GM12878 (cell line): Measurements from ENCODE around the gene TBC1D1. TPM values are rescaled to one million over a fixed set of nuclear protein-coding genes. Genes with fewer than 3 reads are reported as not detected.
A peak's percentile ranks its signal among the peaks of the same experiment; 100 is the strongest.

ENCODE experiments used
- EZH2 ChIP-seq: IDR thresholded peaks from 2 replicates; pipeline ENCODE4 v1.6.1; 2012; ENCODE audit warnings: low read depth, mild to moderate bottlenecking, control low read depth, inconsistent platforms, low read length, borderline replicate concordance; ENCODE audit not compliant: control insufficient read depth
- HDGF ChIP-seq: fragments of 450-650 bp; IDR thresholded peaks from 2 replicates; pipeline ENCODE4 v1.6.1; 2016; ENCODE audit warnings: antibody characterized with exemption
- NFXL1 ChIP-seq: fragments of 450-650 bp; IDR thresholded peaks from 2 replicates; pipeline ENCODE4 v1.6.1; 2017; ENCODE audit warnings: antibody characterized with exemption, mild to moderate bottlenecking, borderline replicate concordance
- NFYB ChIP-seq: IDR thresholded peaks from 2 replicates; pipeline ENCODE4 v1.6.1; 2011; ENCODE audit warnings: low read depth, mild to moderate bottlenecking, low read length, improper control_type of control experiment, moderate library complexity; ENCODE audit not compliant: insufficient read depth
- NR2C2 ChIP-seq: IDR thresholded peaks from 2 replicates; pipeline ENCODE4 v1.6.1; 2011; ENCODE audit warnings: borderline replicate concordance, low read depth; ENCODE audit not compliant: control insufficient read depth, insufficient read length
- PML ChIP-seq: IDR thresholded peaks from 2 replicates; pipeline ENCODE4 v1.6.1; 2012; ENCODE audit warnings: low read length, inconsistent platforms
- SMC3 ChIP-seq: IDR thresholded peaks from 2 replicates; pipeline ENCODE4 v1.6.1; 2011; ENCODE audit warnings: low read length, improper control_type of control experiment, borderline replicate concordance
- SPI1 ChIP-seq: IDR thresholded peaks from 2 replicates; pipeline ENCODE4 v1.6.1; 2011; ENCODE audit warnings: low read depth, mild to moderate bottlenecking, low read length, moderate library complexity, borderline replicate concordance; ENCODE audit not compliant: insufficient read depth
- TARDBP ChIP-seq: IDR thresholded peaks from 2 replicates; pipeline ENCODE4 v1.6.1; 2016; ENCODE audit warnings: borderline replicate concordance
- WRNIP1 ChIP-seq: IDR thresholded peaks from 2 replicates; pipeline ENCODE4 v1.6.1; 2011; ENCODE audit warnings: low read depth, low read length, improper control_type of control experiment, borderline replicate concordance
- ZNF384 ChIP-seq: IDR thresholded peaks from 2 replicates; pipeline ENCODE4 v1.6.1; 2012; ENCODE audit warnings: low read depth, mild to moderate bottlenecking, low read length, improper control_type of control experiment, borderline replicate concordance
- ZZZ3 ChIP-seq: IDR thresholded peaks from 2 replicates; pipeline ENCODE4 v1.6.1; 2011; ENCODE audit warnings: low read depth; ENCODE audit not compliant: control insufficient read depth, insufficient read length
- polyA plus RNA-seq, 11 experiments: library from polyadenylated mRNA; depleted of rRNA in 4 of 11; unstranded in 6 of 11; stranded (reverse) in 5 of 11; fragments of >200 nt; fragmentation: Nextera tagmentation in 4 of 11; fragmentation: Illumina TruSeq in 1 of 11; extraction: Ambion mirVana in 4 of 11; extraction: Trizol in 1 of 11; gene quantifications; 1 replicate in 1 of 11; 2 replicates in 10 of 11; pipeline versions ENCODE4 v1.2.1 to v1.2.3, GENCODE V29; 2011 to 2016; ENCODE audit warnings: inconsistent platforms in 2 of 11, missing spikeins in 2 of 11, low read depth in 1 of 11
- total RNA-seq, 4 experiments: library from RNA; depleted of rRNA in 3 of 4; stranded (reverse); fragments of >200 nt in 3 of 4; fragmentation: Illumina TruSeq in 1 of 4; extraction: Trizol in 1 of 4; gene quantifications; 2 replicates each; pipeline versions ENCODE4 v1.2.1 to v1.2.3, GENCODE V29; 2013 to 2021
- TF ChIP-seq, protein P1 (sequence below): fragments of 450-650 bp; formaldehyde crosslinking; IDR thresholded peaks from 2 replicates; pipeline ENCODE4 v1.4.0; 2020; ENCODE audit warnings: mild to moderate bottlenecking, moderate library complexity
- TF ChIP-seq, protein P2 (sequence below): fragments of 450-650 bp; IDR thresholded peaks from 2 replicates; pipeline ENCODE4 v1.6.1; 2017; ENCODE audit warnings: mild to moderate bottlenecking, moderate library complexity
- TF ChIP-seq, protein P3 (sequence below): fragments of 450-650 bp; IDR thresholded peaks from 2 replicates; pipeline ENCODE4 v1.6.1; 2017; ENCODE audit warnings: mild to moderate bottlenecking, moderate library complexity
- TF ChIP-seq, protein P4 (sequence below): IDR thresholded peaks from 2 replicates; pipeline ENCODE4 v1.6.1; 2011; ENCODE audit warnings: borderline replicate concordance, low read depth, mild to moderate bottlenecking, moderate library complexity, low read length; ENCODE audit not compliant: insufficient read depth, poor library complexity, severe bottlenecking

The TBC1D1 gene
- total and polyA plus RNA-seq, 10 of the 15 experiments (the other 5 are each of a cell fraction or from before 2014, with no cell fraction given), result 5.3 to 102 (median 57.8) TPM

DNA sequence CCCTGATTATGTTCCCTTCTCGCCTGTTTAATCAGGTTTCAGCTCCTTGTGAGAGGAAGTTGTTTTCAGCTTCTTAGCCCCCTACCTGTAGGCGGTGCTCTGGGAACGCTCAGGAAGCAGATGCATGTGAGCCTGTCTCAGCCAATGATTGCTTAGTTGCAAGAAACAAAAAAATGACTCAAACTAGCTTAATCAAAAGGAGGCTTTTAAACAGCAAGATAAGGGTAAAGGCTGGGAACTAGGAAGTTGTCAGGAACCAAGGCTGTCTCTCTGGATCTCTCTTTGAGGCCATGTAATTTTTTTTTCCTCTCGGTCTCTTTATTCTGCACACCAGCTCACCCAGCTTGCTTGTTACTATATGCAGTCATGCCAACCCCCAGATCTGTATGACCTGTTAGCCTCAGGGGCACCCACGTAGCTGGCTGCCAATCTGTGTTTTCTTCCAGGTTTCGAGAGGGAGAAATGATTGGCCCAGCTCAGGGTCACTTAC, 178.4 kb downstream of the TBC1D1 start (continued):
- TF ChIP-seq, protein P1, sequence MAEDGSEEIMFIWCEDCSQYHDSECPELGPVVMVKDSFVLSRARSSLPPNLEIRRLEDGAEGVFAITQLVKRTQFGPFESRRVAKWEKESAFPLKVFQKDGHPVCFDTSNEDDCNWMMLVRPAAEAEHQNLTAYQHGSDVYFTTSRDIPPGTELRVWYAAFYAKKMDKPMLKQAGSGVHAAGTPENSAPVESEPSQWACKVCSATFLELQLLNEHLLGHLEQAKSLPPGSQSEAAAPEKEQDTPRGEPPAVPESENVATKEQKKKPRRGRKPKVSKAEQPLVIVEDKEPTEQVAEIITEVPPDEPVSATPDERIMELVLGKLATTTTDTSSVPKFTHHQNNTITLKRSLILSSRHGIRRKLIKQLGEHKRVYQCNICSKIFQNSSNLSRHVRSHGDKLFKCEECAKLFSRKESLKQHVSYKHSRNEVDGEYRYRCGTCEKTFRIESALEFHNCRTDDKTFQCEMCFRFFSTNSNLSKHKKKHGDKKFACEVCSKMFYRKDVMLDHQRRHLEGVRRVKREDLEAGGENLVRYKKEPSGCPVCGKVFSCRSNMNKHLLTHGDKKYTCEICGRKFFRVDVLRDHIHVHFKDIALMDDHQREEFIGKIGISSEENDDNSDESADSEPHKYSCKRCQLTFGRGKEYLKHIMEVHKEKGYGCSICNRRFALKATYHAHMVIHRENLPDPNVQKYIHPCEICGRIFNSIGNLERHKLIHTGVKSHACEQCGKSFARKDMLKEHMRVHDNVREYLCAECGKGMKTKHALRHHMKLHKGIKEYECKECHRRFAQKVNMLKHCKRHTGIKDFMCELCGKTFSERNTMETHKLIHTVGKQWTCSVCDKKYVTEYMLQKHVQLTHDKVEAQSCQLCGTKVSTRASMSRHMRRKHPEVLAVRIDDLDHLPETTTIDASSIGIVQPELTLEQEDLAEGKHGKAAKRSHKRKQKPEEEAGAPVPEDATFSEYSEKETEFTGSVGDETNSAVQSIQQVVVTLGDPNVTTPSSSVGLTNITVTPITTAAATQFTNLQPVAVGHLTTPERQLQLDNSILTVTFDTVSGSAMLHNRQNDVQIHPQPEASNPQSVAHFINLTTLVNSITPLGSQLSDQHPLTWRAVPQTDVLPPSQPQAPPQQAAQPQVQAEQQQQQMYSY, result no peak
- peak; percentile 35; the same call in 1 of the 2 replicates for TF ChIP-seq SPI1
- no peak for TF ChIP-seq HDGF
- TF ChIP-seq ZNF384, result no peak; the same call in 1 of the 2 replicates
- no peak for TF ChIP-seq NR2C2
- TF ChIP-seq SMC3, result peak; percentile 33; the same call in 1 of the 2 replicates
- TF ChIP-seq, protein P2, sequence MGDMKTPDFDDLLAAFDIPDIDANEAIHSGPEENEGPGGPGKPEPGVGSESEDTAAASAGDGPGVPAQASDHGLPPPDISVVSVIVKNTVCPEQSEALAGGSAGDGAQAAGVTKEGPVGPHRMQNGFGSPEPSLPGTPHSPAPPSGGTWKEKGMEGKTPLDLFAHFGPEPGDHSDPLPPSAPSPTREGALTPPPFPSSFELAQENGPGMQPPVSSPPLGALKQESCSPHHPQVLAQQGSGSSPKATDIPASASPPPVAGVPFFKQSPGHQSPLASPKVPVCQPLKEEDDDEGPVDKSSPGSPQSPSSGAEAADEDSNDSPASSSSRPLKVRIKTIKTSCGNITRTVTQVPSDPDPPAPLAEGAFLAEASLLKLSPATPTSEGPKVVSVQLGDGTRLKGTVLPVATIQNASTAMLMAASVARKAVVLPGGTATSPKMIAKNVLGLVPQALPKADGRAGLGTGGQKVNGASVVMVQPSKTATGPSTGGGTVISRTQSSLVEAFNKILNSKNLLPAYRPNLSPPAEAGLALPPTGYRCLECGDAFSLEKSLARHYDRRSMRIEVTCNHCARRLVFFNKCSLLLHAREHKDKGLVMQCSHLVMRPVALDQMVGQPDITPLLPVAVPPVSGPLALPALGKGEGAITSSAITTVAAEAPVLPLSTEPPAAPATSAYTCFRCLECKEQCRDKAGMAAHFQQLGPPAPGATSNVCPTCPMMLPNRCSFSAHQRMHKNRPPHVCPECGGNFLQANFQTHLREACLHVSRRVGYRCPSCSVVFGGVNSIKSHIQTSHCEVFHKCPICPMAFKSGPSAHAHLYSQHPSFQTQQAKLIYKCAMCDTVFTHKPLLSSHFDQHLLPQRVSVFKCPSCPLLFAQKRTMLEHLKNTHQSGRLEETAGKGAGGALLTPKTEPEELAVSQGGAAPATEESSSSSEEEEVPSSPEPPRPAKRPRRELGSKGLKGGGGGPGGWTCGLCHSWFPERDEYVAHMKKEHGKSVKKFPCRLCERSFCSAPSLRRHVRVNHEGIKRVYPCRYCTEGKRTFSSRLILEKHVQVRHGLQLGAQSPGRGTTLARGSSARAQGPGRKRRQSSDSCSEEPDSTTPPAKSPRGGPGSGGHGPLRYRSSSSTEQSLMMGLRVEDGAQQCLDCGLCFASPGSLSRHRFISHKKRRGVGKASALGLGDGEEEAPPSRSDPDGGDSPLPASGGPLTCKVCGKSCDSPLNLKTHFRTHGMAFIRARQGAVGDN, result peak; percentile 54; the same call in 1 of the 2 replicates
- no peak for TF ChIP-seq ZZZ3
- TF ChIP-seq, protein P3, sequence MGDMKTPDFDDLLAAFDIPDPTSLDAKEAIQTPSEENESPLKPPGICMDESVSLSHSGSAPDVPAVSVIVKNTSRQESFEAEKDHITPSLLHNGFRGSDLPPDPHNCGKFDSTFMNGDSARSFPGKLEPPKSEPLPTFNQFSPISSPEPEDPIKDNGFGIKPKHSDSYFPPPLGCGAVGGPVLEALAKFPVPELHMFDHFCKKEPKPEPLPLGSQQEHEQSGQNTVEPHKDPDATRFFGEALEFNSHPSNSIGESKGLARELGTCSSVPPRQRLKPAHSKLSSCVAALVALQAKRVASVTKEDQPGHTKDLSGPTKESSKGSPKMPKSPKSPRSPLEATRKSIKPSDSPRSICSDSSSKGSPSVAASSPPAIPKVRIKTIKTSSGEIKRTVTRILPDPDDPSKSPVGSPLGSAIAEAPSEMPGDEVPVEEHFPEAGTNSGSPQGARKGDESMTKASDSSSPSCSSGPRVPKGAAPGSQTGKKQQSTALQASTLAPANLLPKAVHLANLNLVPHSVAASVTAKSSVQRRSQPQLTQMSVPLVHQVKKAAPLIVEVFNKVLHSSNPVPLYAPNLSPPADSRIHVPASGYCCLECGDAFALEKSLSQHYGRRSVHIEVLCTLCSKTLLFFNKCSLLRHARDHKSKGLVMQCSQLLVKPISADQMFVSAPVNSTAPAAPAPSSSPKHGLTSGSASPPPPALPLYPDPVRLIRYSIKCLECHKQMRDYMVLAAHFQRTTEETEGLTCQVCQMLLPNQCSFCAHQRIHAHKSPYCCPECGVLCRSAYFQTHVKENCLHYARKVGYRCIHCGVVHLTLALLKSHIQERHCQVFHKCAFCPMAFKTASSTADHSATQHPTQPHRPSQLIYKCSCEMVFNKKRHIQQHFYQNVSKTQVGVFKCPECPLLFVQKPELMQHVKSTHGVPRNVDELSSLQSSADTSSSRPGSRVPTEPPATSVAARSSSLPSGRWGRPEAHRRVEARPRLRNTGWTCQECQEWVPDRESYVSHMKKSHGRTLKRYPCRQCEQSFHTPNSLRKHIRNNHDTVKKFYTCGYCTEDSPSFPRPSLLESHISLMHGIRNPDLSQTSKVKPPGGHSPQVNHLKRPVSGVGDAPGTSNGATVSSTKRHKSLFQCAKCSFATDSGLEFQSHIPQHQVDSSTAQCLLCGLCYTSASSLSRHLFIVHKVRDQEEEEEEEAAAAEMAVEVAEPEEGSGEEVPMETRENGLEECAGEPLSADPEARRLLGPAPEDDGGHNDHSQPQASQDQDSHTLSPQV, result no peak; the same call in 1 of the 2 replicates
- TF ChIP-seq, protein P4, sequence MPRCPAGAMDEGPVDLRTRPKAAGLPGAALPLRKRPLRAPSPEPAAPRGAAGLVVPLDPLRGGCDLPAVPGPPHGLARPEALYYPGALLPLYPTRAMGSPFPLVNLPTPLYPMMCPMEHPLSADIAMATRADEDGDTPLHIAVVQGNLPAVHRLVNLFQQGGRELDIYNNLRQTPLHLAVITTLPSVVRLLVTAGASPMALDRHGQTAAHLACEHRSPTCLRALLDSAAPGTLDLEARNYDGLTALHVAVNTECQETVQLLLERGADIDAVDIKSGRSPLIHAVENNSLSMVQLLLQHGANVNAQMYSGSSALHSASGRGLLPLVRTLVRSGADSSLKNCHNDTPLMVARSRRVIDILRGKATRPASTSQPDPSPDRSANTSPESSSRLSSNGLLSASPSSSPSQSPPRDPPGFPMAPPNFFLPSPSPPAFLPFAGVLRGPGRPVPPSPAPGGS, result no peak
- peak; percentile 54 for TF ChIP-seq NFYB
- TF ChIP-seq EZH2, result no peak
- TF ChIP-seq NFXL1, result no peak
- TF ChIP-seq TARDBP, result no peak
- TF ChIP-seq PML, result 0 out of 2 replicates have a peak, but pooled peaks have one; percentile 39
- TF ChIP-seq WRNIP1, result no peak
